HCT116 (cell line): ENCODE measurements around the gene GNAO1.

Experiments
- CTCF ChIP-seq, 3 experiments: fragments of 200-600 bp in 1 of 3; sonication (generic) in 1 of 3; IDR thresholded peaks in 2 of 3; conservative IDR thresholded peaks in 1 of 3; 2 replicates each; pipeline ENCODE4 v1.5.1; 2012 to 2017; ENCODE audit warnings: low read depth in 2 of 3, low read length in 2 of 3, antibody characterized with exemption in 1 of 3, borderline replicate concordance in 1 of 3, control low read depth in 1 of 3, mild to moderate bottlenecking in 1 of 3, mixed read lengths in 1 of 3, mixed run types in 1 of 3, moderate library complexity in 1 of 3; ENCODE audit not compliant: insufficient read depth in 1 of 3
- POLR2A ChIP-seq: IDR thresholded peaks from 2 replicates; pipeline ENCODE4 v1.7.0; 2011; ENCODE audit warnings: borderline replicate concordance; ENCODE audit not compliant: insufficient read depth, insufficient read length; ENCODE audit errors: extremely low read depth
- POLR2AphosphoS5 ChIP-seq: IDR thresholded peaks from 2 replicates; pipeline ENCODE4 v1.6.1; 2011; ENCODE audit warnings: mild to moderate bottlenecking, low read depth, low read length, moderate library complexity
- SIN3A ChIP-seq: IDR thresholded peaks from 2 replicates; pipeline ENCODE4 v1.6.1; 2012; ENCODE audit warnings: low read depth
- TF ChIP-seq, protein P1 (sequence below): IDR thresholded peaks from 2 replicates; pipeline ENCODE4 v1.6.1; 2012; ENCODE audit warnings: low read depth
- TF ChIP-seq, protein P2 (sequence below): IDR thresholded peaks from 2 replicates; pipeline ENCODE4 v1.6.1; 2012
- TF ChIP-seq, protein P3 (sequence below): IDR thresholded peaks from 2 replicates; pipeline ENCODE4 v1.6.1; 2012

DNA sequence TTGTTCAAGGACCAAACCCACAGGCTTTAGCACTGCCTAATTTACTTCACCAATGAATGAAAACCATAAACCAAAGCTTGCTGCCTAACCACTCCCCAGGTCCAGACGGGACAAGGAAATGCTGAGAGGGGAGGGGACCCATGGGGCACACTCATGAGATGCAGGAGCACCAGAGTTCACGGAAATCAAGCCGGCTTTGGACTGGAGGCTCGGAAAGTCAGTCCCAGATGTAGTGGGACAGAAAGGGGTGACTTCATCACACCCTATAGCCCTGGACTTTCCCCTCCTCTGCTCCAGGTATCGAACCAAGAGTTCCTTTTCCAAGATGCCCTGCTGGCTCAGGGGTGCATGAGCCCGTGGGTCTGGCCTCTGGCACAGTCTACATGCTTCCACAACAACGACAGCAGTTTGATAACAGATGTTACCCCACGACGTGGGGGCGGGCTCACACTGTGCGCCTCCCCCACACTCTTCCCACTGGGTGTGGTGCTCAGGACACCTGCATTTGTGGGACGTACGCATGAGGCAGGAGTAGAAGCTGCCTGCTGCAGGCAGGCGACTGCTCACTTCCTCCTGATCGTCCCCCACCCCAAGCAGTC, 170.9 kb downstream of the GNAO1 start:
- TF ChIP-seq, protein P1, sequence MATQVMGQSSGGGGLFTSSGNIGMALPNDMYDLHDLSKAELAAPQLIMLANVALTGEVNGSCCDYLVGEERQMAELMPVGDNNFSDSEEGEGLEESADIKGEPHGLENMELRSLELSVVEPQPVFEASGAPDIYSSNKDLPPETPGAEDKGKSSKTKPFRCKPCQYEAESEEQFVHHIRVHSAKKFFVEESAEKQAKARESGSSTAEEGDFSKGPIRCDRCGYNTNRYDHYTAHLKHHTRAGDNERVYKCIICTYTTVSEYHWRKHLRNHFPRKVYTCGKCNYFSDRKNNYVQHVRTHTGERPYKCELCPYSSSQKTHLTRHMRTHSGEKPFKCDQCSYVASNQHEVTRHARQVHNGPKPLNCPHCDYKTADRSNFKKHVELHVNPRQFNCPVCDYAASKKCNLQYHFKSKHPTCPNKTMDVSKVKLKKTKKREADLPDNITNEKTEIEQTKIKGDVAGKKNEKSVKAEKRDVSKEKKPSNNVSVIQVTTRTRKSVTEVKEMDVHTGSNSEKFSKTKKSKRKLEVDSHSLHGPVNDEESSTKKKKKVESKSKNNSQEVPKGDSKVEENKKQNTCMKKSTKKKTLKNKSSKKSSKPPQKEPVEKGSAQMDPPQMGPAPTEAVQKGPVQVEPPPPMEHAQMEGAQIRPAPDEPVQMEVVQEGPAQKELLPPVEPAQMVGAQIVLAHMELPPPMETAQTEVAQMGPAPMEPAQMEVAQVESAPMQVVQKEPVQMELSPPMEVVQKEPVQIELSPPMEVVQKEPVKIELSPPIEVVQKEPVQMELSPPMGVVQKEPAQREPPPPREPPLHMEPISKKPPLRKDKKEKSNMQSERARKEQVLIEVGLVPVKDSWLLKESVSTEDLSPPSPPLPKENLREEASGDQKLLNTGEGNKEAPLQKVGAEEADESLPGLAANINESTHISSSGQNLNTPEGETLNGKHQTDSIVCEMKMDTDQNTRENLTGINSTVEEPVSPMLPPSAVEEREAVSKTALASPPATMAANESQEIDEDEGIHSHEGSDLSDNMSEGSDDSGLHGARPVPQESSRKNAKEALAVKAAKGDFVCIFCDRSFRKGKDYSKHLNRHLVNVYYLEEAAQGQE = no peak
- TF ChIP-seq POLR2A (no peak), CTCF (IDR thresholded peaks at IDR 0.05 in 2 of 3, conservative IDR thresholded peaks at IDR 0.05 in 1 of 3; ENCODE audit: borderline replicate concordance in 1 of 3, insufficient read depth in 1 of 3, low read depth in 2 of 3, low read length in 2 of 3) (no peak), POLR2AphosphoS5 (no peak), SIN3A (no peak)
- TF ChIP-seq, protein P2, sequence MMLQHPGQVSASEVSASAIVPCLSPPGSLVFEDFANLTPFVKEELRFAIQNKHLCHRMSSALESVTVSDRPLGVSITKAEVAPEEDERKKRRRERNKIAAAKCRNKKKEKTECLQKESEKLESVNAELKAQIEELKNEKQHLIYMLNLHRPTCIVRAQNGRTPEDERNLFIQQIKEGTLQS = no peak
- TF ChIP-seq, protein P3, sequence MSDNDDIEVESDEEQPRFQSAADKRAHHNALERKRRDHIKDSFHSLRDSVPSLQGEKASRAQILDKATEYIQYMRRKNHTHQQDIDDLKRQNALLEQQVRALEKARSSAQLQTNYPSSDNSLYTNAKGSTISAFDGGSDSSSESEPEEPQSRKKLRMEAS = no peak
